ENCODE results near the gene GIMAP2. TPM values are rescaled to one million over a fixed set of nuclear protein-coding genes. Genes with fewer than 3 reads are reported as not detected.

GIMAP2 gene
- total RNA-seq, 1 experiment from 2014 or later, result not detected

DNA sequence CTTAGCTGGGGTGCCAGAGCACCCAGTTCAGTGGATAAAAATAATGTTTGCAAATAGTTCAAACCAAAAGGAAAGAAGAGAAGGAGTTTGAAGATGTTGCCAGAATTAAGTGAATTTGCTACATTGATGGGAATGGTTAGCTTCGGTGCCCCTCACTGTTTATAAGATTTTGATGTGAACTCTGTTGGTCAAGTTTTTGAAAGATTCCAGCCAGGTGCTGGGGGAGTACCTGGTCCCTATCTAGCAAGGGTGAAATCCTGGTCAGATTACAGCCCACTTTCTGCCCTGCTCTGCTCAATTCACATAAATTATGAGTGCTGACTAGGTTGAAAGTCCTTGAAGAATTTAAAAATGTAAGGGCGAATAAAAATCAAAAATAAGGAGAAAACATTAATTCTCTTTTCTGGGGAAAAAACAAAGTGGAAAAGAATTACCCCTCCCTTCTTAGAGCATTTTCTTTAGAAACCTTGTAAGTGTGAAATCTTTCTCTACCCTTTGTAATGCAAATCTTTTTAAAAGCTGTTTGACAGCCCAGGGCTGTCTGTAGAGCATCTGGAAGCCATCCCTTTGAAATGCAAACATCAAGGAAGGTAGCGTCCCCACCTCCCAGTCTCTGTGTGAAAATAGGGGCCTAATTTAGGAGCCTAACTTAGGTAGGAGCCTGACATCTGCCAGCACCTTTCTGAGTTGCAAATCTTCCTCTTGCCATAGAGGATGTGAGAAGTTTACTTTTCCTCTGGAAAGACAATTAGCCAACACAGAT lies 50.3 kb downstream of the GIMAP2 start:
- Mint-ChIP-seq H3K9me3 (peaks cover 13 to 35% of the 10 kb centered on the region in 2 experiments; a peak in 4 of 5 replicates), H3K27me3 (ENCODE audit: low read depth) (peaks cover 100% of the 10 kb centered on the region), H3K4me1 (peaks cover 5 to 7% of the 10 kb centered on the region in 2 experiments; a peak in 3 of 4 replicates), H3K36me3 (ENCODE audit: insufficient read depth in 1 of 3, low read depth in 3 of 3) (no peaks in the 10 kb centered on the region), H3K27ac (no peak overlapping the region), H3K4me3 (no peak overlapping the region)
- H3K27me3 ChIP-seq (ENCODE audit: insufficient read depth, low read length), result peaks cover 84% of the 10 kb centered on the region
- H3K23me2 ChIP-seq (ENCODE audit: insufficient read length, low read depth, low read length, poor library complexity, severe bottlenecking), result no peaks in the 10 kb centered on the region
- no peak overlapping the region for H2BK20ac ChIP-seq (ENCODE audit: low read depth, low read length, poor library complexity, severe bottlenecking)
- no CpG with 5 or more reads among the region's 3 CpGs for WGBS (ENCODE audit: extremely low coverage, insufficient read length, low lambda C conversion rate)
- H3T11ph ChIP-seq (ENCODE audit: low read length), result no peak overlapping the region
- H2BK5ac ChIP-seq (ENCODE audit: insufficient read length, low read length), result no peak overlapping the region
- H3K56ac ChIP-seq (ENCODE audit: insufficient read length, low read depth, low read length), result no peak overlapping the region
- no peaks in the 10 kb centered on the region for H3K4me1 ChIP-seq (ENCODE audit: insufficient read depth, low read length)
- peaks cover 7% of the 10 kb centered on the region for H3K9me3 ChIP-seq (ENCODE audit: control insufficient read depth, low read depth, low read length)
- H2AK5ac ChIP-seq (ENCODE audit: insufficient read length, low read length), result no peak overlapping the region
- TF ChIP-seq CTCF (conservative IDR thresholded peaks at IDR 0.05), result no peak
- no peak overlapping the region for H2BK15ac ChIP-seq (ENCODE audit: low read depth, low read length)
- peak; percentile 81 for DNase-seq
- H4K8ac ChIP-seq (replicated peaks; ENCODE audit: insufficient read length, low read depth, low read length), result no peak overlapping the region
- H3K14ac ChIP-seq (ENCODE audit: insufficient read depth, low read length), result no peak overlapping the region
- no peak overlapping the region for H2BK12ac ChIP-seq (ENCODE audit: insufficient read length, low read depth, low read length)
- H4K91ac ChIP-seq (ENCODE audit: insufficient read length, low read depth, low read length), result no peak overlapping the region
- H3K27ac ChIP-seq (ENCODE audit: insufficient read length, low read depth, low read length), result no peak overlapping the region
- no peak overlapping the region for H3K9ac ChIP-seq (ENCODE audit: extremely low read depth, insufficient read length, low read length)
- no peaks in the 10 kb centered on the region for H3K79me1 ChIP-seq (ENCODE audit: insufficient read depth, low read depth, low read length, poor library complexity, severe bottlenecking)
- H3K23ac ChIP-seq (ENCODE audit: insufficient read length, low read depth, low read length), result no peak overlapping the region
- H3K4me2 ChIP-seq (ENCODE audit: insufficient read depth, insufficient read length, low read length), result no peak overlapping the region
- no peak overlapping the region for H4K5ac ChIP-seq (ENCODE audit: insufficient read length, low read depth, low read length)
- no peaks in the 10 kb centered on the region for H3K79me2 ChIP-seq (ENCODE audit: insufficient read depth, low read length)
- H2AFZ ChIP-seq (ENCODE audit: low read length), result no peak overlapping the region
- no peak overlapping the region for H3K18ac ChIP-seq (ENCODE audit: insufficient read length, low read depth, low read length)
- H3K4ac ChIP-seq (ENCODE audit: low read depth, low read length), result no peak overlapping the region
- H2BK120ac ChIP-seq (ENCODE audit: low read depth, low read length, poor library complexity, severe bottlenecking), result no peak overlapping the region
- no peaks in the 10 kb centered on the region for H4K20me1 ChIP-seq (ENCODE audit: control insufficient read depth, insufficient read depth, insufficient read length)
